Ascending aorta (tissue), 2 donors: ENCODE data around the gene ABLIM3. TPM values are rescaled to one million over a fixed set of nuclear protein-coding genes. Genes with fewer than 3 reads are reported as not detected.
A peak's percentile ranks its signal among the peaks of the same experiment; 100 is the strongest.

Source experiments
- DNase-seq, 2 donors: peaks; one replicate each; pipeline ENCODE4 v3.0.0-alpha.2; 2019; ENCODE audit warnings: low spot score in 2 of 2
- H3K27ac ChIP-seq, 2 donors: fragments of 200-600 bp; sonication (generic); one replicate each; pipeline ENCODE4 v1.5.1; 2016 to 2017; ENCODE audit warnings: mild to moderate bottlenecking in 1 of 2
- H3K27me3 ChIP-seq: fragments of 200-600 bp; sonication (generic); one replicate; pipeline ENCODE4 v1.5.1; 2017
- H3K36me3 ChIP-seq, 2 donors: fragments of 200-600 bp; sonication (generic); one replicate each; pipeline ENCODE4 v1.5.1; 2016
- H3K4me1 ChIP-seq, 2 donors: fragments of 200-600 bp; sonication (generic); one replicate each; pipeline ENCODE4 v1.5.1; 2016 to 2017; ENCODE audit warnings: mild to moderate bottlenecking in 1 of 2
- H3K4me3 ChIP-seq, 2 donors: fragments of 200-600 bp; sonication (generic); one replicate each; pipeline ENCODE4 v1.5.1; 2016 to 2017; ENCODE audit warnings: mild to moderate bottlenecking in 1 of 2
- H3K9me3 ChIP-seq, 2 donors: fragments of 200-600 bp; sonication (generic); one replicate each; pipeline ENCODE4 v1.5.1; 2016
- CTCF ChIP-seq, 3 experiments: fragments of 200-600 bp in 2 of 3; fragments of 450-650 bp in 1 of 3; sonication (generic) in 2 of 3; IDR thresholded peaks; one replicate each; pipeline ENCODE4 v1.5.1; 2016 to 2019; ENCODE audit warnings: antibody characterized with exemption in 3 of 3, mild to moderate bottlenecking in 1 of 3, moderate library complexity in 1 of 3
- intact Hi-C: fragments of 100-400 bp; cut with DNase I; formaldehyde crosslinking; loops from one replicate; pipeline ENCODE4 v1.15.1; 2023
- total RNA-seq: library from RNA; depleted of rRNA; stranded (reverse); fragments of >200 nt; gene quantifications from one replicate; pipeline ENCODE4 v1.1.0, GENCODE V29; 2016

ABLIM3 gene
- total RNA-seq, 1 donor from 2014 or later: 25.8 TPM

DNA sequence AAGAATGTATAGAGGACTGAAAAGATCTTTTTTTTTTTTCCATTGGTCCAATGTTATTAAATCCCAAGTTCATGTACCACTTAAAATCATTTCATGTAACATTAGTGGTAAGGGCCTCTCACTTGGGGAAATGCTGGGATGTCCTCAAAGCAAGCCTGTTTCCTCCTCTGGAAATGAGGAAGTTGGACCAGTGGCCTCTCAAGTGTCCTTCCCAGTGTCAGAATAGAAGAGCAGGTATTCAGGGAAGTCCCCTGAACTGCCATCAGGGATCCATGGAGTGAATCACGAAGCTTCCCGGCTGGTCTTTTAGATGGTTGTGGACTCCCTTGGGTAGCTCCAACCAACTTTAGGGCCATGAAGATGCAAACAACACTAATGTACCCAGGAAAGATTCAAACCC is 75.2 kb downstream of the ABLIM3 start:
- TF ChIP-seq CTCF (IDR thresholded peaks at IDR 0.05): no peak
- no peak overlapping the region for H3K27ac ChIP-seq
- no peaks in the 10 kb centered on the region for H3K27me3 ChIP-seq
- H3K36me3 ChIP-seq: peaks cover 0 to 2% of the 10 kb centered on the region in 2 donors
- H3K4me1 ChIP-seq: peaks cover 0 to 7% of the 10 kb centered on the region in 2 donors
- H3K4me3 ChIP-seq: no peak overlapping the region
- DNase-seq: peak in 1 of 2 donors; percentile 45
- intact Hi-C loops: no loop called here
- H3K9me3 ChIP-seq: no peaks in the 10 kb centered on the region

- Histone ChIP-seq H3K27me3 (no peaks in the 10 kb centered on the region), H3K36me3 (peaks cover 0 to 2% of the 10 kb centered on the region in 2 donors), H3K4me3 (no peak overlapping the region), H3K9me3 (no peaks in the 10 kb centered on the region), H3K27ac (peak overlapping the region in 1 of 2 donors; percentile 45), H3K4me1 (peaks cover 0 to 7% of the 10 kb centered on the region in 2 donors)
- DNase-seq: peak in 1 of 2 donors; percentile 54
- intact Hi-C loops: no loop called here
- TF ChIP-seq CTCF (IDR thresholded peaks at IDR 0.05): no peak
Observed at GRCh38 chr5:149217096-149217802, 76.0 kb downstream of the ABLIM3 start.

DNA sequence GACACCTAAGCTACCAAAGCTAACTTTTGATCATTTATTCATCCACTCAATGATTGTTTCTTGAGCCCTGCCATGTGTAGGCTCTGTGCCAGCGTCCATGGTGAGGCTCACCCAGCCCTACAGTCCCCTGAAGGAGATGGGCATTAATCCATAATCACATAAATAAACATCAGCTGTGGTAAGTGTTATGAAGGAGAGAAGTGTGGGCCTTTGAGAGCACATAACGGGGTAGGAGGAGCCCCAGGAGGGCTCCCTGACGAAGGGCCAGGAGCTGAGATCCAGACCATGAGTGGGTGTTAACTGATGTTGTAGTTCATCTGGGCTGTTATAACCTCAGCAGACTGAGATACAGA is 76.5 kb downstream of the ABLIM3 start:
- peaks cover 0 to 2% of the 10 kb centered on the region in 2 donors for H3K36me3 ChIP-seq
- H3K27me3 ChIP-seq: no peaks in the 10 kb centered on the region
- TF ChIP-seq CTCF (IDR thresholded peaks at IDR 0.05): no peak
- no peaks in the 10 kb centered on the region for H3K9me3 ChIP-seq
- no peak overlapping the region for H3K4me3 ChIP-seq
- DNase-seq: no peak
- peaks cover 0 to 7% of the 10 kb centered on the region in 2 donors for H3K4me1 ChIP-seq
- H3K27ac ChIP-seq: peak overlapping the region in 1 of 2 donors; percentile 45
- intact Hi-C loops: no loop called here

GRCh38 chr5:149219584-149219983 is 78.3 kb downstream of the ABLIM3 start:
- no peaks in the 10 kb centered on the region for H3K9me3 ChIP-seq
- no peak overlapping the region for H3K4me3 ChIP-seq
- H3K36me3 ChIP-seq: peaks cover 0 to 2% of the 10 kb centered on the region in 2 donors
- H3K27ac ChIP-seq: no peak overlapping the region
- H3K27me3 ChIP-seq: no peaks in the 10 kb centered on the region
- no peak for DNase-seq
- H3K4me1 ChIP-seq: peaks cover 0 to 7% of the 10 kb centered on the region in 2 donors
- TF ChIP-seq CTCF (IDR thresholded peaks at IDR 0.05): no peak
- intact Hi-C loops: no loop called here

DNA sequence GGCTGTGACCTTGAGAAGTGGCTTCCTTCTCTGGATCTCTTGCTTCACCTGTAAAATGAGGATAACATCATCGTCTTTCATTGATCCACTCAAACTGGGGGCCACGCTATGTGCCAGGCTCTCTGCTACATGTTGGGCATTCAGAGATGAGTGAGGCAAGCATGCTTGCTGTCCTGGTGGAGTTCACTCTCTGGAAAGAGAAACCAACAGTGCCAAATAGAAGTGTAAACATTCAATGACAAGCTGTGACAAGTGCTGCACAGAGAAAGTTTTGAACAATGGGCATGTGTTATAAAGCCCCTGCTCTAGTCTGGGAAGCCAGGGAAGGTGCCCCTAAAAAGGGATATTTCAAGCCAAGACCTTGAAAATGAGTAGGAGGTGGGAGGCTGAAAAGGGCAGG is 79.5 kb downstream of the ABLIM3 start:
- DNase-seq: no peak
- Histone ChIP-seq H3K27ac (no peak overlapping the region), H3K4me3 (no peak overlapping the region), H3K27me3 (no peaks in the 10 kb centered on the region), H3K4me1 (peaks cover 0 to 7% of the 10 kb centered on the region in 2 donors), H3K36me3 (peaks cover 0 to 2% of the 10 kb centered on the region in 2 donors), H3K9me3 (no peaks in the 10 kb centered on the region)
- intact Hi-C loops: no loop called here
- TF ChIP-seq CTCF (IDR thresholded peaks at IDR 0.05): no peak
